ENCODE results near the gene MAFG.

- TF ChIP-seq POLR2A (IDR thresholded peaks at IDR 0.05) (no peak), CTCF (IDR thresholded peaks at IDR 0.05 in 8 of 11, conservative IDR thresholded peaks at IDR 0.05 in 3 of 11) (no peak), POLR2AphosphoS5 (IDR thresholded peaks at IDR 0.05) (no peak)
These were observed 11.7 kb upstream of the MAFG start for GRCh38 chr17:81939218-81939617.
